CD4-positive, alpha-beta T cell treated with Interleukin-15 for 4 hours (primary cell): Measurements from ENCODE around the gene PFDN2.

Source experiments
- DNase-seq: peaks from one replicate; pipeline ENCODE4 v3.0.0-alpha.2; 2020; ENCODE audit warnings: low spot score

The PFDN2 gene

DNA sequence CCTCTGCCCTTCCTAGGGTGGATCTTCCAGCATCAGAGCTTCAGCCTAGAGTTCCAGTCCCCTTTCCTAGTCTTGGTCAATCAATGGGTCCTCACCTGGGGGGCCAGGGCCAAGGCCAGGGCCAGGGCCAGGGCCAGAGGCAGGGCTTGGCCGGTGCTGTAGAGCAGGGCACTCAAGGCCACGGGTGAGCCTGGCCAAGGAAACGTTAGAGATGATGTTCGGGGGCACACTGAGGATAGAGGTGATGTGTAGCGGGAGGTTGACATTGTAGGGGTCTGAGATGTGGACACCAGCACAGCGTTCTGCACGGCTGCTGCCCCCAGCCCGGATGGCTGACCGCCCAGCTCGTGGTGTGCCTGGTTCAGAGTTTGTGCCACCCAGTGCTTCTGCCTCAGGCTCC lies 66.6 kb downstream of the PFDN2 start:
- DNase-seq: no peak
